Fibroblast of lung (primary cell): ENCODE data around the gene MTAP. TPM values are rescaled to one million over a fixed set of nuclear protein-coding genes. Genes with fewer than 3 reads are reported as not detected.

Experiments used
- DNase-seq, 2 donors: peaks; one replicate each; pipeline versions ENCODE4 v3.0.0 to v3.0.0-alpha.2; 2010; ENCODE audit warnings: low read depth in 2 of 2
- H2AFZ ChIP-seq: 2 replicates; pipeline ENCODE4 v1.5.1; 2012; ENCODE audit warnings: low read length, control low read depth, inconsistent platforms
- H3K27ac ChIP-seq: 2 replicates; pipeline ENCODE4 v1.5.1; 2011; ENCODE audit warnings: low read length, control low read depth; ENCODE audit not compliant: insufficient read depth
- H3K27me3 ChIP-seq: 2 replicates; pipeline ENCODE4 v1.5.1; 2011; ENCODE audit warnings: mild to moderate bottlenecking, low read length; ENCODE audit not compliant: control insufficient read depth, insufficient read depth
- H3K36me3 ChIP-seq: 2 replicates; pipeline ENCODE4 v1.5.1; 2011; ENCODE audit warnings: low read length; ENCODE audit not compliant: control insufficient read depth, insufficient read depth
- H3K4me1 ChIP-seq: 2 replicates; pipeline ENCODE4 v1.5.1; 2011; ENCODE audit warnings: low read length; ENCODE audit not compliant: control insufficient read depth, insufficient read depth; ENCODE audit errors: extremely low read depth
- H3K4me2 ChIP-seq: 2 replicates; pipeline ENCODE4 v1.5.1; 2011; ENCODE audit warnings: low read length, control low read depth; ENCODE audit not compliant: insufficient read depth; ENCODE audit errors: extremely low read depth
- H3K4me3 ChIP-seq, 4 experiments: fragments of 200-600 bp in 1 of 4; sonication (generic) in 1 of 4; replicated peaks in 1 of 4; 2 replicates each; pipeline ENCODE4 v1.5.1; 2011 to 2016; ENCODE audit warnings: low read length in 4 of 4, low read depth in 3 of 4, mild to moderate bottlenecking in 3 of 4, control low read depth in 2 of 4, inconsistent platforms in 1 of 4, mixed read lengths in 1 of 4; ENCODE audit not compliant: insufficient read depth in 1 of 4; ENCODE audit errors: control extremely low read depth in 1 of 4
- H3K79me2 ChIP-seq: 2 replicates; pipeline ENCODE4 v1.5.1; 2012; ENCODE audit warnings: mild to moderate bottlenecking, low read length, inconsistent platforms; ENCODE audit not compliant: control insufficient read depth, insufficient read depth
- H3K9ac ChIP-seq: 2 replicates; pipeline ENCODE4 v1.5.1; 2011; ENCODE audit warnings: mild to moderate bottlenecking, low read length, control low read depth; ENCODE audit not compliant: insufficient read depth
- H3K9me3 ChIP-seq: 2 replicates; pipeline ENCODE4 v1.5.1; 2012; ENCODE audit warnings: low read depth, low read length; ENCODE audit not compliant: control insufficient read depth, insufficient read depth
- H4K20me1 ChIP-seq: 2 replicates; pipeline ENCODE4 v1.5.1; 2011; ENCODE audit warnings: low read length; ENCODE audit not compliant: control insufficient read depth, insufficient read depth; ENCODE audit errors: extremely low read depth
- CTCF ChIP-seq, 2 donors: IDR thresholded peaks in 1 of 2; conservative IDR thresholded peaks in 1 of 2; 1 replicate in 1 of 2; 2 replicates in 1 of 2; pipeline ENCODE4 v1.5.1; 2011 to 2012; ENCODE audit warnings: low read length in 2 of 2, control low read depth in 1 of 2, inconsistent platforms in 1 of 2, low read depth in 1 of 2, mild to moderate bottlenecking in 1 of 2
- EZH2 ChIP-seq: IDR thresholded peaks from 2 replicates; pipeline ENCODE4 v1.5.1; 2012; ENCODE audit warnings: low read length, control low read depth, mild to moderate bottlenecking; ENCODE audit errors: missing control alignments
- polyA plus RNA-seq, 2 donors: library from polyadenylated mRNA; depleted of rRNA in 1 of 2; stranded (reverse) in 1 of 2; unstranded in 1 of 2; fragments of >200 nt; gene quantifications; 2 replicates each; pipeline ENCODE4 v1.2.1, GENCODE V29; 2011 to 2012; ENCODE audit warnings: missing spikeins in 1 of 2
- total RNA-seq: library from RNA; depleted of rRNA; stranded (reverse); fragments of >200 nt; gene quantifications from 2 replicates; pipeline ENCODE4 v1.2.1, GENCODE V29; 2014

The MTAP gene
- total and polyA plus RNA-seq, 2 donors (not counting 1 experiment from before 2014, with no cell fraction given): 20.0 to 27.6 TPM

- no peak overlapping the region for H3K9ac ChIP-seq
- no peak for DNase-seq
Measured at GRCh38 chr9:21968331-21969010, 166.0 kb downstream of the MTAP start.

GRCh38 chr9:21969011-21969940 is 166.8 kb downstream of the MTAP start:
- Histone ChIP-seq H3K79me2 (no peaks in the 10 kb centered on the region), H3K27me3 (peaks cover 61% of the 10 kb centered on the region), H4K20me1 (no peaks in the 10 kb centered on the region), H3K9me3 (no peaks in the 10 kb centered on the region), H3K4me1 (no peaks in the 10 kb centered on the region), H3K4me2 (no peak overlapping the region), H3K27ac (no peak overlapping the region), H2AFZ (no peak overlapping the region), H3K4me3 (no peak overlapping the region), H3K36me3 (no peaks in the 10 kb centered on the region), H3K9ac (no peak overlapping the region)
- DNase-seq: no peak
- TF ChIP-seq EZH2: peak; percentile 77
- no peak for TF ChIP-seq CTCF (conservative IDR thresholded peaks at IDR 0.05 in 1 of 2, IDR thresholded peaks at IDR 0.05 in 1 of 2; ENCODE audit: low read depth in 1 of 2, low read length in 2 of 2)

More at GRCh38 chr9:21968331-21969010, 166.0 kb downstream of the MTAP start:
- Histone ChIP-seq H3K4me1 (no peaks in the 10 kb centered on the region), H3K79me2 (no peaks in the 10 kb centered on the region), H2AFZ (no peak overlapping the region), H3K27ac (no peak overlapping the region), H3K4me2 (peak overlapping the region; percentile 56), H3K36me3 (no peaks in the 10 kb centered on the region), H4K20me1 (no peaks in the 10 kb centered on the region), H3K27me3 (peaks cover 53% of the 10 kb centered on the region), H3K4me3 (no peak overlapping the region), H3K9me3 (no peaks in the 10 kb centered on the region)
- TF ChIP-seq EZH2 (peak; percentile 82), CTCF (conservative IDR thresholded peaks at IDR 0.05 in 1 of 2, IDR thresholded peaks at IDR 0.05 in 1 of 2; ENCODE audit: low read depth in 1 of 2, low read length in 2 of 2) (no peak)
